Stimulated activated CD4-positive, alpha-beta T cell treated with anti-CD3 and anti-CD28 coated beads, Interleukin-15, amount 100 ng/mL, for 1 hour (primary cell): ENCODE measurements around the gene GAS7.
"Not testable (repeated sequence)": the region's sequence is repeated elsewhere in the genome, so short reads cannot be mapped to it uniquely, and the experiment has no call there.

Experiments used
- DNase-seq, 2 donors: peaks; one replicate each; pipeline ENCODE4 v3.0.0-alpha.2; 2020; ENCODE audit warnings: low read depth in 1 of 2, low spot score in 1 of 2

Gene GAS7

GRCh38 chr17:10114931-10115535 is 83.4 kb downstream of the GAS7 start:
- DNase-seq: peak; percentile 5 to 13

- no peak for DNase-seq
Measured at GRCh38 chr17:10112962-10113361, 85.4 kb downstream of the GAS7 start.

DNA sequence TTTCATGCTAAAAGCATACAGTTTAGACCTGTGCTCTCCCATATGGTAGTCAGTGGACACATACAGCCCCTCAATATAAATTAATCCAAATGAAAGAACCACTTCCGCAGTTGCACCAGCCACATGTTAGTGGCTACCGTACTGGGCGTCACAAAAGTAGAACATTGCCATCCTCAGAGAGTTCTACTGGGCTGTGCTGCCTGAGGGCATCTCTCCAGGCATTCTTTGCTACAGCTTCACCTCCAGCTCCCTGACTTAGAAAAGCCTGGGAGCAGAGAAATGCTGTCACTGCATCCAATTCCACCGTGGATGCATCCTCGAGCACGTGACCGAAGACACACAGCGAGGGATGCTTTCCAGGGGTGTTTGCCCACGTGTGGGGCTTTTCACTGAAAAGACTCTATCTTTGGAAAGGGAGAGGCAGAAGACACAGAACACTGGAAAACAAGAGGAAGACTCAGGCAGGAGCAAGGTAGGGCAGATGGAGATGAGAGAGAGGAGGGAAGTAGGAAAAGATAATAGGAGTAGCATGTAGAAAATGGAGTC is 86.4 kb downstream of the GAS7 start:
- no peak for DNase-seq

GRCh38 chr17:10109146-10109545 is 89.3 kb downstream of the GAS7 start:
- no peak for DNase-seq

GRCh38 chr17:10107316-10108165 is 90.9 kb downstream of the GAS7 start:
- DNase-seq: no peak

DNA sequence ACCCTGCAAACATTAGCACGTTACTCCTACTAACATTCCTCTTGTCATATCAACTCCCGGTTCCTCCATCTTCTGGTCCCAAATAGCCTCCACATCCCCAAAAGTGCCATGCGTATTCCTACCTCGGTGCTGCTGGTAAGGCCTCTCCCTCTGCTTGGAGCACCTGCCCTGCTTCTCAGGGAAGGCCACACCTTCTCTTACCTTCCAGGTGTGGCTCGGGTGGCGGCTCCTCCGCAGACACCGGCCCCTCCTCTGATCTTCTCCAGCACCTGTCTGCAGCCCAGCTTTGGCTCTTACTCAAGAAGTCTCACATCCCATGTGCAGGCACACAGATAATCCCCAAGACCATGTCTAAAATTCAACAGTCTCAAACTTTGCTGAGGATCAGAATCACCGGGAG is 92.3 kb downstream of the GAS7 start:
- no peak for DNase-seq

DNA sequence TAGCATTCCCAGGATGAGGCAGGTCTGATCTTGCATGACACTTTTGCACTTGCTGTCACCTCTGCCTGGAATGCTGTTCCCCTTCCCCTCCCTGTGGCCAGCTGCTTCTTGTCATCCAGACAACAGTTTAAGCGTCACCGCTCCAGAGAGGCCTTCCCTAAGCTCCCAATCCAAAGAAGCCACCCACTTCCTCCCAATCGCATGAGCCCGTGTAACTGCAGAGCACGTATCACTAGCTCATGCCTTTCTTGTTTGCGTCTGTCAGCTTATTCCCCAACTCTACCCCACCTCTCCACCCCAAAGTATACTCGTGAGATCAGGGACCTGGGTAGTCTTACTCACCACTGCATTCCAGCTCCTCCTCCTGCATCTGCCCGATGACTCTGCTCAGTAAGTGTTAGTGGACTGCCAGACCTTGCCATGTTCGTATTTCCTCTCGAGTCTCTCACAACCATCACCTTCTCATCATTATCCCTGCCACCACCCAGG is 92.8 kb downstream of the GAS7 start:
- no peak for DNase-seq

- DNase-seq: no peak
Measured at GRCh38 chr17:10103712-10104111, 94.7 kb downstream of the GAS7 start.

- no peak for DNase-seq
Measured at GRCh38 chr17:10102817-10103216, 95.6 kb downstream of the GAS7 start.

- no peak for DNase-seq
Measured at GRCh38 chr17:10099051-10099571, 99.3 kb downstream of the GAS7 start.

- no peak for DNase-seq
Measured at GRCh38 chr17:10096596-10096995, 101.8 kb downstream of the GAS7 start.

DNA sequence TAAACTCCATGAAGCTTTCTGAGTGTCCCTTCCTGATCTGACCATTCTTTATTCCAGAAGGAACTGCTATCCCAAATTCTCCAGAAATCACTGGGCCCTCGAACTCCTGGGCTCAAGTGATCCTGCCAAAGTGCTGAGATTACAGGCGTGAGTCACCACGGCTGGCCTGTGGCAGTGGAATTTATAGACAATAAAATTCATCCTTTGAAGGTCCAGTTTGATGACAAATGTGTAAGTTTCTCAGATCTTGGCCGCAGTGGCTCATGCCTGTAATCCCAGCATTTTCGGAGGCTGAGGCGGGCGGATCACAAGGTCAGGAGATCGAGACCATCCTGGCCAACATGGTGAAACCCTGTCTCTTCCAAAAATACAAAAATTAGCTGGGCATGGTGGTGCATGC is 103.1 kb downstream of the GAS7 start:
- DNase-seq: not testable (repeated sequence)

- DNase-seq: no peak
Measured at GRCh38 chr17:10094797-10095196, 103.6 kb downstream of the GAS7 start.

GRCh38 chr17:10092595-10092994 is 105.8 kb downstream of the GAS7 start:
- no peak for DNase-seq

GRCh38 chr17:10091046-10091445 is 107.4 kb downstream of the GAS7 start:
- DNase-seq: no peak

DNA sequence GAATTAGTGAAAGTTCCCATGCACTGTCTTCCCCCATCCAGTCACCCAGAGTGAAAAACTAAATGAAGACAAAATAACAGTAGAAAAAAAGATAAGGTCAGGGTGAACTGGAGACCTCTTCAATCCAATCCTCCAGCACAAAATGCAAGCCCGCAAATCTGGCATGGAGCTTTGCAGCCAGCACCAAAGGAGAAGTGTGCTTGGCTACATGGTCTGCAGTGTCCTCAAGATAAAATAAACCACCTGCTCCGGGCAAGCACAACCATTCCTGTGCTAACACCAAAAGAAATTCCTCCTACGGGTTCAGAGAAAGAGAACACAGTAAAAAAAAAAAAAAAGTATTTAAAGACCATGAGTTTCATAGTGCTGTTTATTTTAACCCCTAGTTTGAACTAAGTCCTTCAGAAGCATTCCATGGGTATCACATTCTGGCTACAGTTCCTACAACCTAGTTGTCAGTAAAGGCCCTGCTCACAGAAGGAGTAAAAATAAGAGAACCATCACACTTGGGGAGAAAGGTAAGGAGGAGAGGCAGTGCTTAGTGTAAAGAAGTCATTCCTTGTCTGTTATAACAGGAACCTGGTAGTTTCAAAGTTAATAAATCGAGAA is 109.1 kb downstream of the GAS7 start:
- DNase-seq: no peak

- DNase-seq: no peak
Measured at GRCh38 chr17:10088444-10088843, 110.0 kb downstream of the GAS7 start.

DNA sequence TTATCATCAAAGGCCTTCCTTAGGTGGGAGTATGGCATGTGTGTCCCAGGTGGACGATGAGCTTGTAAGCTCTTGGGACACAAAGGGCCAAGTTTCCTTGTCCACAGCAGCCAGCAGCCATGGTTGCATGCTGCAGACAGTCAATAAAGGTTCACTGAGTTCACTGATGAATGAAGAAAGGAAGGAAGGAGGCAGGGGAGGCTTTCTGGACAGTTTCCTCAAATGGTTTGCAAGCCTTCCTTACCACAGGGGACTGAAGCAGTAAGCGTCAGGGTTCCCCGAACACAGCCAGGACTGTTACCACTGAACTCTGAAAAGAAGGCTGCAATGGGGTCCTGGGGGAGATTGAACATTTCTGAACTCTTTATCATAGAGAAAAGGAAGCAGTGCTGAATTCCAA is 111.1 kb downstream of the GAS7 start:
- no peak for DNase-seq

DNA sequence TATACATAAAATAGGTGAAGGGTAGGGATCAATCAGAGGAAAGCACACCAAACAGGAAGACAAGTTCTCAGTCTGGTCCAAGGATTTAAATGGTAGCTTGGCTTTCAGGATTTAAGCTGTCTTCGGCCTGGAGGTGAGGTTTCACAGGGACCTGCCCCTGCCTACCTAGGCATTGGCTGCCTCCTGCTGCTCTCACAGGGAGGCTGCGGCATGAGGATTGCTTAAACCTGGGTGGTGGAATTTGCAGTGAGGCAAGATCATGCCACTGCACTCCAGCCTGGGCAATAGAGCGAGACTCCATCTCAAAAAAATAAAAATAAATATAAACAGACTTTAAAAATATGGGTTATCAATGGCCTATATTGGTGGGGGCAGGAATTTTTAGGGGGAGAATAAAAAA is 114.5 kb downstream of the GAS7 start:
- no peak for DNase-seq

DNA sequence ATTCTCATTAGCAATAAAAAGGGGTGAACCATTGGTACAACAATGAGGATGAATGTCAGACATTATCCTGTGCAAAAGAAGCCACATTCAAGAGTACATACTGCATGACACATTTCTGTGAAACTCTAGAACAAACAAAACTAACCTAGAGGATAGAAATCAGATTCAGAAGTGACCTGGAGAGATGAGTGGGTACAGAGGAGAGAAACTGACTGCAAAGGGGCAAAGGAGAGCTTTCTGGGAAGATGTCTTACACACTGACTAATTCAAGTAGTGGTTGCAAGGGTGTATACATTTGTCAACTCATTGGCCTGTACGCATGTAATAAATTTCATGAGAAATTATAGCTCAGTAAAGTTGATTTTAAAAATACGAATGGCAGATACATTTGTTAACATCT is 115.6 kb downstream of the GAS7 start:
- no peak for DNase-seq

- no peak for DNase-seq
Measured at GRCh38 chr17:10081571-10082169, 116.7 kb downstream of the GAS7 start.
